K562 (cell line): Measurements from ENCODE around the gene PKIB. TPM values are rescaled to one million over a fixed set of nuclear protein-coding genes. Genes with fewer than 3 reads are reported as not detected.

Experiments
- ARNT ChIP-seq, 2 experiments: fragments of 450-650 bp; IDR thresholded peaks; 2 replicates each; pipeline ENCODE4 v1.6.1; 2016; ENCODE audit warnings: mild to moderate bottlenecking in 1 of 2
- BCOR ChIP-seq: fragments of 450-650 bp; IDR thresholded peaks from 2 replicates; pipeline ENCODE4 v1.6.1; 2016
- BRD9 ChIP-seq: fragments of 450-650 bp; IDR thresholded peaks from 2 replicates; pipeline ENCODE4 v1.6.1; 2018; ENCODE audit warnings: low read depth; ENCODE audit not compliant: partially characterized antibody
- GATA2 ChIP-seq: sonication (generic); formaldehyde crosslinking; IDR thresholded peaks from 2 replicates; pipeline ENCODE4 v1.4.0; 2020; ENCODE audit warnings: mild to moderate bottlenecking, missing genetic modification reagents
- HIVEP1 ChIP-seq: fragments of 250-450 bp; sonication (Bioruptor Pico); IDR thresholded peaks from 2 replicates; pipeline ENCODE4 v1.4.0; 2020; ENCODE audit warnings: mild to moderate bottlenecking
- HNRNPK ChIP-seq: fragments of 200-400 bp; formaldehyde crosslinking; IDR thresholded peaks from one replicate; pipeline ENCODE4 v1.6.1; 2018; ENCODE audit warnings: mild to moderate bottlenecking, low read depth, low read length; ENCODE audit not compliant: poor library complexity, severe bottlenecking
- NFRKB ChIP-seq: fragments of 450-650 bp; IDR thresholded peaks from 2 replicates; pipeline ENCODE4 v1.6.1; 2016; ENCODE audit warnings: low read depth
- PML ChIP-seq: IDR thresholded peaks from 2 replicates; pipeline ENCODE4 v1.6.1; 2012; ENCODE audit warnings: low read length, inconsistent platforms
- RERE ChIP-seq: sonication (generic); formaldehyde crosslinking; IDR thresholded peaks from 2 replicates; pipeline ENCODE4 v1.8.0; 2023; ENCODE audit warnings: missing genetic modification reagents, mild to moderate bottlenecking, borderline replicate concordance
- RNF2 ChIP-seq: sonication (generic); IDR thresholded peaks from 2 replicates; pipeline ENCODE4 v1.6.1; 2016
- SMAD4 ChIP-seq: fragments of 250-450 bp; sonication (Bioruptor Pico); conservative IDR thresholded peaks from 2 replicates; pipeline ENCODE4 v1.8.0; 2021; ENCODE audit warnings: inconsistent platforms, mild to moderate bottlenecking, moderate library complexity
- SOX6 ChIP-seq: fragments of 450-650 bp; IDR thresholded peaks from 2 replicates; pipeline ENCODE4 v1.6.1; 2014; ENCODE audit warnings: mild to moderate bottlenecking
- SRSF9 ChIP-seq: fragments of 200-400 bp; formaldehyde crosslinking; IDR thresholded peaks from 2 replicates; pipeline ENCODE4 v1.6.1; 2017; ENCODE audit warnings: low read depth, low read length, borderline replicate concordance
- ZNF124 ChIP-seq: sonication (generic); formaldehyde crosslinking; IDR thresholded peaks from 2 replicates; pipeline ENCODE4 v1.8.1; 2022; ENCODE audit warnings: missing genetic modification reagents
- ZNF197 ChIP-seq: fragments of 200-800 bp; sonication (Bioruptor generic); IDR thresholded peaks from 2 replicates; pipeline ENCODE4 v1.6.1; 2016; ENCODE audit warnings: low read depth, missing genetic modification characterization, missing compliant biosample characterization
- ZNF232 ChIP-seq: sonication (generic); formaldehyde crosslinking; IDR thresholded peaks from 2 replicates; pipeline ENCODE4 v1.8.0; 2022; ENCODE audit warnings: mild to moderate bottlenecking, missing genetic modification reagents
- ZNF766 ChIP-seq: fragments of 200-800 bp; sonication (Bioruptor generic); conservative IDR thresholded peaks from 2 replicates; pipeline ENCODE4 v1.6.1; 2016; ENCODE audit warnings: missing genetic modification characterization, missing compliant biosample characterization
- ZNF778 ChIP-seq: fragments of 450-650 bp; formaldehyde crosslinking; IDR thresholded peaks from 2 replicates; pipeline ENCODE4 v1.4.0; 2020; ENCODE audit warnings: mild to moderate bottlenecking, moderate library complexity
- polyA plus RNA-seq, 8 experiments: library from polyadenylated mRNA; depleted of rRNA in 4 of 8; stranded (reverse) in 5 of 8; unstranded in 3 of 8; fragments of >200 nt; fragmentation: Nextera tagmentation in 2 of 8; fragmentation: Illumina TruSeq in 1 of 8; extraction: Ambion mirVana in 2 of 8; extraction: Trizol in 1 of 8; gene quantifications; 2 replicates each; pipeline versions ENCODE4 v1.2.1 to v1.2.3, GENCODE V29; 2011 to 2014; ENCODE audit warnings: inconsistent platforms in 1 of 8, missing spikeins in 1 of 8
- total RNA-seq, 7 experiments: library from RNA; depleted of rRNA in 6 of 7; stranded (reverse); fragments of >200 nt in 6 of 7; fragmentation: Illumina TruSeq in 2 of 7; extraction: Trizol in 2 of 7; gene quantifications; 2 replicates each; pipeline versions ENCODE4 v1.2.1 to v1.2.3, GENCODE V29; 2011 to 2021; ENCODE audit warnings: low replicate concordance in 1 of 7

The PKIB gene
- total and polyA plus RNA-seq, 9 of the 15 experiments (the other 6 are each of a cell fraction or from before 2014, with no cell fraction given): 14.8 to 37.5 (median 27.4) TPM

DNA sequence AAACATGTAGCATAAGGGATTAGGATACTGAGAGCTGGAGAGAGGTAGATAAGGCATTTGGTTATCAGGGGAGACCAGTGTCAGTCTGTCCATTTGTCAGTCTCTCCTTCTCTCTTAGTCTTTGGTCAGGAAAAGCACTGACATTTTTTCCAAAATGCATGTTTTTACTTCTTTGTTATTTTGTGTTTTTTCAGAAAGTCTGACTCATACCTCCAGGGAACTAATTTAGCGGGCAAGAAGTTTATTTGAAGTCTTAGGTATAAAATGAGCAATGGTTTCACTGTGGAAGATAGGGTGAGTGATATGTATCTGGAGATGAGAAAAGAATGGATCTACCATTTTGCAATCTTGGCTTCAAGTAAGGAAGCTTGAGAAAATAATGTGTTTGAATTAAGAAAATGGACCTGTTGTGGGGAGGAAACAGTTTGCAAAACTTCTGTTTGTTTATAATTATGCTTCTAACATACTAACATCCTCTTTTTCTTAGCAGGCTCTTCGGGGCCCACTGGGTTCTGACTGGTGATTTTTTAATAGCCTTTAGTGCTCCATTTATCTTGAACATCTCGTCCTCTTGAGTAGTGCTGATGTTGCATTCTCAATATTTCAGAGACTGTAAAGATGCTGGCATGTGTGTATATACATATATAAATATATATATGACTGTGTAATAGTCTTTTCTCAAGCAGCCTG, 102.4 kb downstream of the PKIB start (continued):
- no peak for TF ChIP-seq RERE (CRISPR knock-in tag)
- no peak for TF ChIP-seq ZNF778 (CRISPR knock-in tag)
- no peak for TF ChIP-seq ZNF232 (CRISPR knock-in tag)
- 0 out of 2 replicates have a peak, but pooled peaks have one; percentile 23 for TF ChIP-seq BCOR
- TF ChIP-seq ZNF197: 0 out of 2 replicates have a peak, but pooled peaks have one; percentile 46
- TF ChIP-seq HNRNPK: no peak
- peak; percentile 54 for TF ChIP-seq SOX6
- peak; percentile 67 for TF ChIP-seq GATA2 (CRISPR knock-in tag)
- TF ChIP-seq ARNT (IDR thresholded peaks at IDR 0.05): 0 out of 4 replicates have a peak, but pooled peaks of 1 of the 2 experiments have one; percentile 29
- 0 out of 2 replicates have a peak, but pooled peaks have one; percentile 51 for TF ChIP-seq NFRKB
- peak; percentile 55 for TF ChIP-seq BRD9
- TF ChIP-seq ZNF124 (CRISPR knock-in tag): no peak
- TF ChIP-seq PML: peak; percentile 94
- TF ChIP-seq ZNF766 (CRISPR knock-in tag): peak; percentile 67
- TF ChIP-seq SRSF9: no peak
- peak; percentile 77 for TF ChIP-seq SMAD4 (CRISPR knock-in tag)
- peak; percentile 18; the same call in 1 of the 2 replicates for TF ChIP-seq RNF2
- no peak for TF ChIP-seq HIVEP1 (CRISPR knock-in tag)
